NCI-H446 (cell line): ENCODE measurements around the gene UCP3.

Experiments used
- DNase-seq, 2 experiments: peaks; one replicate each; lab custom pipeline; 2025; lab: John Stamatoyannopoulos, UW

UCP3 gene

DNA sequence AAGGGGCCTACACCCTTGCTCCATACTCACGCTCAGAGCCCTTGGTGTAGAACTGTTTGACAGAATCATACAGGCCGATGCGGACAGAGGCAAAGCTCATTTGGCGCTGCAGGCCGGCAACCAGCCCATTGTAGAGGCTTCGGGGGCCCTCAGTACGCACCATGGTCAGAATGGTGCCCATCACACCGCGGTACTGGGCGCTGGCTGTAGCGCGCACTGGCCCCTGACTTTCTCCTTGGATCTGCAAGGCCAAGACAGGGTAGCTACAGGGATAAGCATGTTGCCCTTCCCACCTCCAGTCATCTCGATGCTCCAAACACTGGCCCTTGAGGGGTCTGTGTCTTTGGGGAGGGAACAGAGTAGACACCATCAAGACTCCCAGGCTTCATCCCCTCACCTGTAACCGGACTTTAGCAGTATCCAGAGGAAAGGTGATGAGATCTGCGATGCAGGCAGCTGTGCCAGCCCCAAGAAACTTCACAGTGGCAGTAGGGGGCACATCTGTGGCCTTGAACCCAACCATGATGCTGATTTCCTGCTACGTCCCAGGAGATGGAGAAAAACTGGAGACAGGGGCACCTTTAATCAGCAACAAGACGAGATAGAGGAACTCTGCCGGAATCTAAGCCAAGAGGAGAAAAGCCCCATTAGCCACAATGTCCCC is 30.9 kb downstream of the UCP3 start:
- DNase-seq, result no peak

DNA sequence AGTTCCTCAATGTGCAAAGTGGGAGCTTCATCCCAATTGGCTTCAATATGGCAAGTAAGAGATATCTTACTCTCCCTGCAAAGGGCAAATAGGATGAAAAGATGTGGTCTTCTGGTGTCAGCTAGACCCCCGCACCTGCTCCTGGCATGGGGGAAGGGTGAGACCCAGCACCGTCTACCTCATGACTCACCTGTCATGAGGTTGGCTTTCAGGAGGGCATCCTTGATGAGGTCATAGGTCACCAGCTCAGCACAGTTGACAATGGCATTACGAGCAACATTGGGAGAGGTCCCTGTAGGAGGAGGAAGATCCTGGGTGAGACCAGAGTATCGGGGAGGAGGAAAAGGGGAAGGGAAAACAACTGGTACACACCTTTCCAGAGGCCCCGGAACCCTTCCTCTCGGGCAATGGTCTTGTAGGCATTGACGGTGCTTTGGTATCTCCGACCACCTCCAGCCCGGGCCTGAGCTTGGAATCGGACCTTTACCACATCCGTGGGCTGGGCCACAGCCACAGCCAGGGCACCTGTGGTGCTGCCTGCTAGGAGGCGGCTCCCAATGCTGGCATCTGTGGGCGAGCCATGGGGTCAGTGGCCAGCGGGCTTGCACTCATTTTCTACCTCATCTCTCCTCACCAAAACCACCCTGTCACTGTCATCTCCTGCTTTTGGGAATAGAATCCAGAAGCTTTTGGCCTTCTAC is 32.3 kb downstream of the UCP3 start:
- DNase-seq, result no peak

- no peak for DNase-seq
These were observed 33.5 kb downstream of the UCP3 start for GRCh38 chr11:73975479-73975757.

DNA sequence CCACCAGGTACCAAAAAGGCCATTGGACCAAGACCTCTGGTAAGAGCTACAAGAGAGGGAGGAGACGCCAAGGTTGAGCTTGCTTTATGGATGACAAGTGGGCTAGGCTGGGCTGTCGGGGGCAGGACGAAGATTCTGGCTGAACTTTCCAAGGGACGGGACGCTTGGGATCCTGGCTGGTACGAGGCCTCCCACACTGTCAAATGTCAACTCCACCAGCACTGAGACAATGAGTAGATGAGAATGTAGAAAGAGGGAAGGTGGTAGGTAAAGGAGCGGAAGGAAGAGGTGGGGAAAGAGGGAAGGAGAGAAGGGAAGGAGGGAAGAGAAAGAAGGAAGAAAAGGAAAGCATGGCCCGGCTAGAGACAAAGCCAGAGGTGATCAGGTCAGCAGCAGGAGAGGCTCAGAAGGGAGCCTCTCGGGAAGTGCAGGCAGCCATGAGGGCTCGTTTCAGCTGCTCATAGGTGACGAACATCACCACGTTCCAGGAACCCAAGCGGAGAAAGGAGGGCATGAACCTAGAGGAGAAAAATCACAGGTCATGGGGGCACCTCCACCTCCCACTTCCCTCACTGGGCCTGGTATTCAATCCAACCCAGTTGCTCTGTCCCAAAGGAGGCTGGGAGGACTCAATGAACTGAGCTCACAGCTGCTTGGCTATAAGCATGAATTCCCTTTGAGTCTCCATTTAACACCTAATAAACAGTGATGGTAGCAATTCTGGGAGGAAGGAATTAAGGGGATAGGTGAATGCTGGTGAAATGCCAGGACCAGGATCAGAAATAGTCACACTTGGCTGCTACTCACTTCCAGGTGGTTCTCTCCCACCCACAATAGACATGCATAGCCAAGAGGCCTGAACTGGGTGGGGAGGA is 34.0 kb downstream of the UCP3 start:
- no peak for DNase-seq

GRCh38 chr11:73972620-73973449 is 36.0 kb downstream of the UCP3 start:
- DNase-seq, result no peak

DNA sequence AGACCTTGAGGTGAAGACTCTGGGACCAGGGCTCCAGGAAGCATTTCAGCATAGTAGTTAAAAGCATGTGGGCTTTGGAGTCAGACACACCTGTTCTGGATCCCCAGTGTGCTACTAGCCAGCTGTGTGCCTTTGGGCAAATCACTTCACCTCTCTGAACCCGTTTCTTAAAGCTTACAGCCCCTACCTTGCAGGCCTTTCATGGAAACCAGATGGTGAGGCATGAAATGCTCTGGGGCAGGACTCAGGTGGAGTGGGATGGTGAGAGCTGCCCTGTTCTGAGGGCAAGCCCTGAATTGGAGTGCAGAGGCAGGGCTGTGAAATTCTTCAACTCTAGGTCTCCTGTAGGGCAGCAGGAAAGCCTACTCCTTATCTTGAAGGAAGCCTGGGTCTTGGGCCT is 36.7 kb downstream of the UCP3 start:
- DNase-seq, result no peak

DNA sequence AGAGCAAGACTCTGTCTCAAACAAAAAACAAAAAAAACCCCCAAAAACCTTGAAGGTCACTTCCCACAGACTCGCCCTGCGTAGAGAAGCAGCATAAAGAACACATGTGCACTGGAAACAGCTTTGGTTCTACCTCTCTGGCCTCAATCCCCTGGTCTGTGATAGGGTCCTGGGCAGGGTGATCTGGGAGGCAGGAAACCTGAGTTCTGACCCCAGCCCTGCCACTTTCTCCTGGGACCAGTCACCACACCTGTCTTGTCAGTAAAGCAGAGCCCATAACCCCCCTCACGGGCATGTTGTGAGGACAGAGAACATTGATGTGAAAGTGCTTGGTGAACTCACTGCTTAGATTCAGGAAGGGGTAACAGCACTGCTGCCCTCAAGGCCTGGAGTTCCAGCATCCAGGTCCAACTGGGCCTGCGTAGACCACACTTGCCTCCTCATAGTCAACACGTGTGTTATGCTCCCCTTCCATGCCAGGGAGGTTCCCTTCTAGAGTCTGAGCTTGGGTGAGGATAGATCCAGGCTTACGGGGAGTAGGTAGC is 37.6 kb downstream of the UCP3 start:
- no peak for DNase-seq

DNA sequence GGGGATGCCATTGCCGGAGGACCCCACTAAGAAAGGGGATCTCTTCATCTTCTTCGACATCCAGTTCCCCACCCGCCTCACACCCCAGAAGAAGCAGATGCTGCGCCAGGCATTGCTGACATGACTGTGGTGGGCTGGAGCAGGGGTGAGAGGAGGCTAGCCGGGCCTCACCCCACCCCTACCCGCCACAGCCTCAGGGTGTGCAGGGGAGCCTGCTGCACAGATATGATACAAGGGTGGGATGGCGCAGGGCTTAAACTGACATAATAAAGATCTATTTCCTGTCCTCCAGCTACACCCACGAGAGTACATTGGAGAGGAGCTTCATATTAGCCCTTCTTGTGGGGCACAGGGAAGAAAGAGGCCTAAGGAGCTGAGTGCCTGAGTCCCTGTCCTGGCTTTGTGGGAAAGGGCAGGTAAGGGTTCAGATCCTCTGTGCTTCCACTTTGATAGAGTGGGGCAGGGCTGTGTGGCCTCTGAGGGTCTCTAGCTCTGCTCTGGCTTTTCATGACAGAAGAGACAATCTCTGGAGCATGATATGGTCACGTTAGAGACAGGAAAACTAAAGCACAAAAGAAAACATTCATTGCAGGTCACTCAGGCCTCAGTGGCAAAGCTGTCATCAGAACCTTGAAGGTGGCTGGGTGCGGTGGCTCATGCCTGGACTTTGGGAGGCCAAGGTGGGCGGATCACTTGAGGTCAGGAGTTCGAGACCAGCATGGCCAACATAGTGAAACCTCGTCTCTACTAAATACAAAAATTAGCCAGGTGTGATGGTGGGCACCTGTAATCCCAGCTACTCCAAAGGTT is 38.7 kb downstream of the UCP3 start:
- DNase-seq, result no peak

DNA sequence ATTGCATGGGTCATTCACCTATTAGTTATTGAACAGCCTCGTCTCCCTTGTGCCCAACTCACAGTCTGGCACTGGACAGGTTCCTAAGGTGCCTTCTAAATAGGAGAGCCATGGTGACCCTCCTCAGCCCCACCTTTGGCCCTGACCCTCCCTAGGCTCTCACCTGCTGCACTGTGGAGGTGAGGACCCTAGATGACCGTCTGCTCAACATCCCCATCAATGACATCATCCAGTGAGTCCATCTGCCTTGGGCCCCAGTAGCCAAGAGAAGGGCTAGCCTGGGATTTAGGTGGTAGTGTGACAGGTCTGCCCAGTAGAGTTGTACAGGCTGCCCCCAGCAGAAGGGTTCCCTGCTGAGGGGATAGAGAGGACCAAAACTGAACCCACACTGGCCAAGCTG is 39.8 kb downstream of the UCP3 start:
- no peak for DNase-seq

DNA sequence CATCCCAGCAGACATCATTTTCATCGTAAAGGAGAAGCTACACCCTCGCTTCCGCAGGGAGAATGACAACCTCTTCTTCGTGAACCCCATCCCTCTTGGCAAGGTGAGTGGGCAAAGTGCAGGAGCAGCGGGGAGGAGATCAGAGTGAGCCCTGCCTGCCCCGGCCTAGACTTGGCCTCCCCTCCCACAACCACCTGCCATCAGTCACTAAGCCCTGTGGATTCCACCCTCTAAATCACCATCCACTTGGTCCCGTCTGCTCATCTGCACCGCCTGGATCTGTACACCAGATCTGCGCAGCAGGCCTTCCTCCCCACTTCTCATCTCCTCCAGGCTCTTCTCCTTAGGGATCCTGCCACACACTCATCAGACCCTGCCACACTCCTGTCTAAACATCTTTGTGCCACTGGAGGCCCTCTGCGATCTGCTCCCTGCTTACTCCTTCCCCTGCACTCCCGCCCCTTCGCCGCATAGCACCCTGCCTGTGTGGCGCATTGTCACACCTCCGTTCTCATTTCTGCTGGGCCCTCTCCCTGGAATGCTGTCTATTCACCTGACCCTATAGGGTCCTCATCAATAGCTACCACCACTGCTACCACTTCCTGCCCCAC is 40.4 kb downstream of the UCP3 start:
- no peak for DNase-seq

GRCh38 chr11:73965764-73966121 is 43.1 kb downstream of the UCP3 start:
- DNase-seq, result peak in 1 of 2 experiments; percentile 36

DNA sequence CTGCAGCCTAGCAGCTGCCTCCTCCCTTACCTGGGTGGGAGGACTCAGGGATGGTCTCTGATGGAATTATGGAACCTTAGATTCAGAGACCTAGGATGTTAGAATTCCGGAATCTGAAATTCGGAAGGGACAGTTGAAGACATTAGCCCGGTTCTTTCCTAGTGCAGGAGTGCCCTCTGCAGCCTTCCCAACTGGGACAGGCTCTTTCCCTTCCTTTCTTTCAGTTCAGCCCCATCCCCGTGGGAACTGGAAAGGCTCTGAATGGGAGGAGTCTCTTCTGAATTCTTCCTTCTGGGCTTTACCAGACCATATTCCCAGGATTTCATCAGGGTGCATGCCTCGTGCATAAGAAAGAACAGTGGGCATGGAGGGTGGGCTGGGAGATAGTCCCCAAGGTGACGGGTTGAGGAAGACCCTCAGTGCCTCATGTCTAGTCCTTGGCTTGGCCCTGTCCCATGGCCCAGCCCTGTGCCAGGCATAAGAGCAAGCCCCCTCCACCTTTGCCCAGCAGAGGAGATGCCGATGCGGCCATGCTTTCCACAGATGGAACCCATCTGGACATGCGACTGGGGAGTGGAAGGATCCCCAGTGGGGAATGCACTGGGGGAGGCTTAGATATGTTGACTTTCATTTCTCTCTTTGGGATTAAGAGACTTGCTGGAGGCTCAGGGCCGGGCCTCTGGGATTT is 43.7 kb downstream of the UCP3 start:
- peak; percentile 18 to 46 for DNase-seq

DNA sequence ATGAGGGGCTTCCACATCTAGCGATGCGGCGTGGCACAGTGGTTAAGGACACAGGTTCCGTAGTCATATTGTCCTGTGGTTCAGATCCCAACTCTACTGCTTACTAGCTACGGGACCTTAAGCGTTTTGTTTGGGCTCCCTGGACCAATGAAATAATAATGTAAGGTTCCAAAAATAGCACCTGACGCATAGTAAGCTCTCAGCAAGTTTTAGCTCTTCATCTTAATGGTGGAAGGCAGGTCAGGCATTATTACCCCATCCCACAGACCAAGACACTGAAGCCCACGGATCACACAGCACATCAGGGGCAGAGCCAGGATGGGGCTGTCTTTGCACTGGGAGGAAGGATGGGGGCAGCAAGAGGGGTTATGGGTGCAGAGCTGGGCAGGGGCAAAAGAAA is 45.0 kb downstream of the UCP3 start:
- DNase-seq, result no peak

GRCh38 chr11:73962101-73962705 is 46.7 kb downstream of the UCP3 start:
- no peak for DNase-seq

DNA sequence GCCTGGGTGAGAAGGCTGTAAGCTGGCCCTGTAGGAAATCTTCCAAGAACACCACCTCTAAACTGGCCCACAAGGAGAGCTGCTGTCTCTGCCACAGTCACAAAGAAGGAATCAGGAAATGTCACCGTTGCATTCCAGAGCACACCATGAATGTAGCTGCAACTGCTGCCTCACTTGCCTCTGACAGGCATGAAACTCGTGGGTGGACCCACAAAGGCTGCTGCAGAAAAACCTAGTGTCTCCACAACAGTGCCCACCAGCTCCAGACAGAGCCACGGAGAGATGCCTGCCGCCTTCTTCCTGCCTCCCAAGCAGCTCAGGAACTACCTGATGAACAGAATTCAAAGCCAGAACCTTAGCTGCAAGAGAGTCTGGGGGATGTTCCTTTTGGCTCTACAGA is 47.6 kb downstream of the UCP3 start:
- DNase-seq, result no peak

DNA sequence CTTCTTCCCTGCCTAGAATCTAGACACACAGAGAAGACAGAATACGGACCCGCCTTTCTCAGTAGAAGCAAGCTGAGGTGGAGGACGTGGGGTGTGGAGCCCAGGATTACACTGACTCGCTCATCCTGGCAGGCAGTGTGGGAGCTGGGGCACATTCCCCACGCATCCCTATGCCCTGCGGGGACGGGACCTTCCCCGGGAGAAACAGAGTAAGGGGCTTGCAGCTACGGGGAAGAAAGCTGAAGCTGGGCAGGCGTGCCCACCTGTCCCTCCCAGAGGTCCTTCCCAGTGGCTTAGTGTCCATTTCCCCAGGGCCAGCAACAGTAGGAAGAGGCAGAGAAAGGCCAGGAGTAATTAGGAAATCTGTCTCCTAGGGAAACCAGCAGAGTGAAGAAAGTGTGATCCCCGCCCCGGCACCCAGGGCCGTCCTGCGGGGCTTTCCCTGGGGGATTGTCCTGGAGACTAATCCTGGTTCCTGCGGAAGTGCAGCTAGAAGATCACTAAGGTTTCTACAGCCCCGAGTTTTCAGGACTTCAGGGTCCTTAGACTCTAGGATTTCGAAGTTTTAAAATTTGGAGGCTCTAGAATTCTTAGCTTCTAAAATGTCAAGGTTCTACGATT is 50.3 kb downstream of the UCP3 start:
- DNase-seq, result no peak

GRCh38 chr11:73957654-73958361 is 51.1 kb downstream of the UCP3 start:
- no peak for DNase-seq

DNA sequence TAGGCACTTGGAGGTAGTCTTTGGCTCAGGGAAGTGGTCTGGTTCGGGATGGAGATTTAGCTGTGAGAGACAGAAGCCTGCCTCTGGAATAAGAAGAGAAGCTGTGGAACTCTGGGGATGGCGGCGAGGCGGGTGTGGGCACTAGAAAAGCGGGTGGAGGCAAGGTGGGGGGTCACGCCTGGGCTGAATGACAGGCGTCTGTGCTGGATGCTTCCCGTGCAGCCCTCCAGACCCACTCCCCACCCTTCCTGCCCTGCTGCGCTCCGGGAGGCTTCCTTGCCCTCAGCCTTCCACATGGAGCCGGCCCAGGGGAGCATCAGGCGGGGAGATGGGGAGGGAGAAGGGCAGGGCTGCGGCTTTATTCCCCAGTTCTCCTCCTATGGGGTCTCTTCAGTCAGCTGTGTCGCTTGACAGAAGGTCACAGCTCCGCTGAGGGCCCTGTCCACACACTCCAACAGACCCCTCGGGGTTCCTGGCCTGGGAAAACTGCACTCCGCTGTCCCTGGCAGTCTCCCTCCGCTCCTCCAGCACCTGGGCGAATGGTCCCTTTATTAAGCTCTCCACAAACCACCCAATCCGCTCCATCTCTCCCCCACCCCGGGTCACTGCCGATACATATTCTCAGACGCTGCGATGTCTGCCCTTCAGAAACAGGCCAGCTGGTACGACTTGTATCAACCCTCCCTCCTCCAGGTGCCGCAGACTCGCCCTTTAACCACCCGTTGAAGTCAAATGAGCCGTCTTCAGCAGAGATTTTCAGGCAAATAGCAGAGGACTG is 51.8 kb downstream of the UCP3 start:
- DNase-seq, result no peak
